GM18861 (cell line): Measurements from ENCODE around the gene ENOPH1.
"Not testable (repeated sequence)": the region's sequence is repeated elsewhere in the genome, so short reads cannot be mapped to it uniquely, and the experiment has no call there.

ENCODE experiments used
- ATAC-seq: cut with Tn5 transposase; IDR thresholded peaks from one replicate; pipeline ENCODE4 v1.9.1; 2021; ENCODE audit not compliant: unreplicated experiment

ENOPH1 gene

GRCh38 chr4:82467471-82467870, 37.1 kb downstream of the ENOPH1 start:
- no peak for ATAC-seq

GRCh38 chr4:82469791-82470345, 39.5 kb downstream of the ENOPH1 start:
- no peak for ATAC-seq

GRCh38 chr4:82473080-82473479, 42.7 kb downstream of the ENOPH1 start:
- ATAC-seq = not testable (repeated sequence)

GRCh38 chr4:82473621-82474164, 43.3 kb downstream of the ENOPH1 start:
- no peak for ATAC-seq

- not testable (repeated sequence) for ATAC-seq
These were observed 45.5 kb downstream of the ENOPH1 start for GRCh38 chr4:82475931-82476330.

- not testable (repeated sequence) for ATAC-seq
These were observed 47.1 kb downstream of the ENOPH1 start for GRCh38 chr4:82477469-82477868.

- ATAC-seq = no peak
These were observed 49.2 kb downstream of the ENOPH1 start for GRCh38 chr4:82479562-82479961.

- no peak for ATAC-seq
These were observed 50.5 kb downstream of the ENOPH1 start for GRCh38 chr4:82480771-82481505.

GRCh38 chr4:82481506-82481840, 51.1 kb downstream of the ENOPH1 start:
- ATAC-seq = no peak

GRCh38 chr4:82482387-82482786, 52.0 kb downstream of the ENOPH1 start:
- no peak for ATAC-seq

- ATAC-seq = no peak
These were observed 54.8 kb downstream of the ENOPH1 start for GRCh38 chr4:82484996-82485783.

- no peak for ATAC-seq
These were observed 58.7 kb downstream of the ENOPH1 start for GRCh38 chr4:82489076-82489475.

GRCh38 chr4:82489987-82490386, 59.6 kb downstream of the ENOPH1 start:
- ATAC-seq = no peak

- no peak for ATAC-seq
These were observed 61.0 kb downstream of the ENOPH1 start for GRCh38 chr4:82491251-82491960.

- ATAC-seq = no peak
These were observed 63.5 kb downstream of the ENOPH1 start for GRCh38 chr4:82493721-82494425.

- no peak for ATAC-seq
These were observed 65.3 kb downstream of the ENOPH1 start for GRCh38 chr4:82495666-82496065.

GRCh38 chr4:82496349-82496748, 66.0 kb downstream of the ENOPH1 start:
- no peak for ATAC-seq

GRCh38 chr4:82499738-82500434, 69.5 kb downstream of the ENOPH1 start:
- no peak for ATAC-seq

- no peak for ATAC-seq
These were observed 70.2 kb downstream of the ENOPH1 start for GRCh38 chr4:82500435-82501153.

GRCh38 chr4:82501154-82501442, 70.7 kb downstream of the ENOPH1 start:
- no peak for ATAC-seq
